Lung (tissue), 12 donors: ENCODE results near the gene GALNT1. TPM values are rescaled to one million over a fixed set of nuclear protein-coding genes. Genes with fewer than 3 reads are reported as not detected.

Experiments
- ATAC-seq: fragments of 200-7000 bp; cut with Tn5 transposase; one replicate; pipeline ENCODE4 v1.9.1; 2020; ENCODE audit warnings: moderate number of reproducible peaks; ENCODE audit not compliant: insufficient read depth, low FRiP score
- DNase-seq, 3 donors: peaks; one replicate each; pipeline ENCODE4 v3.0.0-alpha.2; 2013 to 2017
- H3K27ac ChIP-seq, 2 donors: one replicate each; pipeline ENCODE4 v1.5.1; 2013; ENCODE audit warnings: mild to moderate bottlenecking in 2 of 2, moderate library complexity in 2 of 2, control low read depth in 1 of 2, inconsistent platforms in 1 of 2, low read depth in 1 of 2, low read length in 1 of 2
- H3K27me3 ChIP-seq, 3 donors: one replicate each; pipeline ENCODE4 v1.5.1; 2013; ENCODE audit warnings: low read length in 2 of 3; ENCODE audit not compliant: control insufficient read depth in 3 of 3, insufficient read depth in 3 of 3
- H3K36me3 ChIP-seq, 4 donors: one replicate each; pipeline ENCODE4 v1.5.1; 2013; ENCODE audit warnings: low read length in 4 of 4, mild to moderate bottlenecking in 1 of 4, moderate library complexity in 1 of 4; ENCODE audit not compliant: control insufficient read depth in 4 of 4, insufficient read depth in 4 of 4
- H3K4me1 ChIP-seq, 5 donors: one replicate each; pipeline ENCODE4 v1.5.1; 2013; ENCODE audit warnings: low read length in 5 of 5, mild to moderate bottlenecking in 2 of 5, moderate library complexity in 1 of 5; ENCODE audit not compliant: control insufficient read depth in 5 of 5, insufficient read depth in 5 of 5
- H3K4me3 ChIP-seq: one replicate; pipeline ENCODE4 v1.5.1; 2013; ENCODE audit warnings: mild to moderate bottlenecking, control low read depth, moderate library complexity
- H3K9ac ChIP-seq, 2 donors: one replicate each; pipeline ENCODE4 v1.5.1; 2013; ENCODE audit warnings: low read length in 2 of 2, control low read depth in 1 of 2; ENCODE audit not compliant: insufficient read depth in 1 of 2
- H3K9me3 ChIP-seq, 4 donors: one replicate each; pipeline ENCODE4 v1.5.1; 2013; ENCODE audit warnings: low read length in 3 of 4, mild to moderate bottlenecking in 1 of 4, moderate library complexity in 1 of 4; ENCODE audit not compliant: control insufficient read depth in 4 of 4, insufficient read depth in 3 of 4
- CTCF ChIP-seq: IDR thresholded peaks from 2 replicates; pipeline ENCODE4 v1.5.1; 2012; ENCODE audit warnings: mild to moderate bottlenecking; ENCODE audit errors: control extremely low read depth, extremely low read depth
- WGBS, 2 donors: extraction: QIAGEN DNeasy Blood & Tissue Kit; methylation state at CpG; one replicate each; pipeline ENCODE4 v1.1.7; 2013; 5-methylcytosine and 5-hydroxymethylcytosine counted together
- polyA plus RNA-seq, 2 donors: library from polyadenylated mRNA; stranded (reverse); fragments of 200-250 nt; gene quantifications; one replicate each; pipeline ENCODE4 v1.2.1, GENCODE V29; 2013
- total RNA-seq, 2 donors: library from RNA; depleted of rRNA in 1 of 2; stranded (reverse); fragments of >200 nt in 1 of 2; gene quantifications; one replicate each; pipeline ENCODE4 v1.2.1, GENCODE V29; 2014 to 2021
- donor health status: control.
- donor health status: control.
- donor health status: Bipolar disorder and iron deficiency.
- donor health status: healthy.
- donor health status: DM: yes; HTN: yes; CAD: no.

The GALNT1 gene
- total and polyA plus RNA-seq, 4 donors, result 16.9 to 73.4 (median 46.8) TPM

- no peak for ATAC-seq
- Histone ChIP-seq H3K9me3 (peaks cover 0 to 1% (median 0%) of the 10 kb centered on the region in 4 donors), H3K27me3 (no peaks in the 10 kb centered on the region), H3K9ac (no peak overlapping the region), H3K27ac (no peak overlapping the region), H3K4me3 (no peak overlapping the region), H3K36me3 (peaks cover 0 to 4% (median 2%) of the 10 kb centered on the region in 4 donors), H3K4me1 (no peaks in the 10 kb centered on the region)
- no peak for TF ChIP-seq CTCF
- WGBS, 2 donors, result 97 to 98% methylated on average over 4 of the region's 4 CpGs
- DNase-seq, result no peak
These were observed 59.9 kb downstream of the GALNT1 start for GRCh38 chr18:35641467-35641866.

- no peak overlapping the region for H3K4me3 ChIP-seq
- TF ChIP-seq CTCF, result no peak
- H3K9me3 ChIP-seq, result peaks cover 0 to 1% (median 0%) of the 10 kb centered on the region in 4 donors
- no peaks in the 10 kb centered on the region for H3K4me1 ChIP-seq
- H3K27me3 ChIP-seq, result no peaks in the 10 kb centered on the region
- H3K27ac ChIP-seq, result no peak overlapping the region
- no peak for ATAC-seq
- 98% methylated on average over 3 of the region's 3 CpGs for WGBS, 2 donors
- H3K36me3 ChIP-seq, result peaks cover 0 to 3% (median under 1%) of the 10 kb centered on the region in 4 donors
- no peak for DNase-seq
- no peak overlapping the region for H3K9ac ChIP-seq
These were observed 60.4 kb downstream of the GALNT1 start for GRCh38 chr18:35641916-35642315.

GRCh38 chr18:35642802-35643201, 61.3 kb downstream of the GALNT1 start:
- no peaks in the 10 kb centered on the region for H3K4me1 ChIP-seq
- H3K27me3 ChIP-seq, result no peaks in the 10 kb centered on the region
- no peak for TF ChIP-seq CTCF

GRCh38 chr18:35646449-35646848, 64.9 kb downstream of the GALNT1 start:
- TF ChIP-seq CTCF, result no peak
- H3K27ac ChIP-seq, result no peak overlapping the region
- no peak overlapping the region for H3K4me3 ChIP-seq
- no peaks in the 10 kb centered on the region for H3K9me3 ChIP-seq
- peaks cover 0 to 3% (median 0%) of the 10 kb centered on the region in 4 donors for H3K36me3 ChIP-seq
- H3K4me1 ChIP-seq, result no peaks in the 10 kb centered on the region
- no peak overlapping the region for H3K9ac ChIP-seq
- ATAC-seq (no peak), DNase-seq (no peak)
- no peaks in the 10 kb centered on the region for H3K27me3 ChIP-seq

More at GRCh38 chr18:35642802-35643201, 61.3 kb downstream of the GALNT1 start:
- Histone ChIP-seq H3K4me3 (no peak overlapping the region), H3K9ac (no peak overlapping the region), H3K36me3 (peaks cover 0 to 3% (median 0%) of the 10 kb centered on the region in 4 donors), H3K27ac (no peak overlapping the region), H3K9me3 (peaks cover 0 to 1% (median 0%) of the 10 kb centered on the region in 4 donors)
- DNase-seq (no peak), ATAC-seq (no peak)
- 94 to 97% methylated on average over 4 of the region's 4 CpGs for WGBS, 2 donors
